ENCODE measurements around the gene SMAD7. TPM values are rescaled to one million over a fixed set of nuclear protein-coding genes. Genes with fewer than 3 reads are reported as not detected.

Gene SMAD7
- total and polyA plus RNA-seq, 10 of the 15 experiments (the other 5 are each of a cell fraction or from before 2014, with no cell fraction given), result 1.3 to 22.5 (median 8.0) TPM

DNA sequence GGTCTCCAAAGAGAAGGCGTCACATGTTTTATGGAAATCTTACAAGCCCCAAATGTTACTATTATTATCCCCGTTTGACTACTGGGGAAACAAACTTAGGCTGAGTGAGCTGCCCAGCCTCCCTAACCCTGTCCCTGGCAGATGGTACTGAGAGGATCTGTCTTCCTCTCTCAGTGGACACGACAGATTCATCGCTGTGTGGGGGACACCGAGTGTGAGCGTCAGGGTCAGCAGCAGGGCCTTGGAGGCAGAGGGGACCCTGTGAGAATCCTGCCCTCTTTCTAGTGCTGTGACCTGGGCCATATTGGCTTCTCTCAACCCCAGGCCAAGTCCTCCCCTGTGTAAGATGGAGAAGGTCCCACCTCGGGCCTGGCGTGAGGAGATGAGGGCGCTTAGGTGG, 27.1 kb upstream of the SMAD7 start:
- Histone ChIP-seq H2AFZ (ENCODE audit: control insufficient read depth, low read depth, low read length) (no peak overlapping the region), H3K9me3 (replicated peaks; ENCODE audit: control insufficient read depth, insufficient read depth, low read length) (no peaks in the 10 kb centered on the region), H3K9ac (ENCODE audit: control insufficient read depth, insufficient read depth, low read length) (no peak overlapping the region), H3K27me3 (replicated peaks in 1 of 2; ENCODE audit: control insufficient read depth in 2 of 2, insufficient read depth in 2 of 2, low read length in 1 of 2) (peaks cover 0 to 1% of the 10 kb centered on the region in 2 experiments; a peak in 2 of 4 replicates), H3K27ac (ENCODE audit: control insufficient read depth, insufficient read depth) (no peak overlapping the region), H3K4me2 (ENCODE audit: control insufficient read depth, insufficient read depth) (no peak overlapping the region), H3K4me1 (ENCODE audit: control insufficient read depth, insufficient read depth, low read length) (0 out of 2 replicates have a peak, but pooled peaks cover 4% of the 10 kb centered on the region), H4K20me1 (ENCODE audit: control insufficient read depth, insufficient read depth) (no peaks in the 10 kb centered on the region; the same call in 1 of the 2 replicates), H3K36me3 (ENCODE audit: control insufficient read depth in 2 of 2, insufficient read depth in 2 of 2, low read length in 1 of 2) (no peaks in the 10 kb centered on the region), H3K4me3 (no peak overlapping the region), H3K79me2 (ENCODE audit: control insufficient read depth, insufficient read depth, low read length) (no peaks in the 10 kb centered on the region)
- RAD21 ChIA-PET (ENCODE audit: unreplicated experiment), result no interaction called here
- POLR2A ChIA-PET, result no interaction called here
- no peak for FAIRE-seq
- in situ Hi-C loops (cut with MboI), result no loop called here
- no peak for ATAC-seq
- intact Hi-C loops (cut with micrococcal nuclease; ENCODE audit: unreplicated experiment), result no loop called here
- SMC1A ChIA-PET (ENCODE audit: uncharacterized antibody, unreplicated experiment), result no interaction called here
- CTCF ChIA-PET, result no interaction called here
- DNase-seq (ENCODE audit: low read depth, low spot score), result no peak
- WGBS (ENCODE audit: insufficient coverage, insufficient replicate concordance, low lambda C conversion rate, missing lambda C conversion rate), result 66% methylated on average over 9 of the region's 9 CpGs
- TF ChIP-seq DPF2 (IDR thresholded peaks at IDR 0.05) (no peak), SRF (IDR thresholded peaks at IDR 0.05; ENCODE audit: low read depth in 2 of 2, low read length in 2 of 2) (no peak), JUNB (IDR thresholded peaks at IDR 0.05) (no peak), EP300 (IDR thresholded peaks at IDR 0.05; ENCODE audit: borderline replicate concordance in 1 of 2, control insufficient read depth in 1 of 2, low read depth in 2 of 2, low read length in 2 of 2) (no peak), MEF2A (IDR thresholded peaks at IDR 0.05; ENCODE audit: insufficient read depth, low read depth, low read length) (no peak)
- TF ChIP-seq, protein P1, sequence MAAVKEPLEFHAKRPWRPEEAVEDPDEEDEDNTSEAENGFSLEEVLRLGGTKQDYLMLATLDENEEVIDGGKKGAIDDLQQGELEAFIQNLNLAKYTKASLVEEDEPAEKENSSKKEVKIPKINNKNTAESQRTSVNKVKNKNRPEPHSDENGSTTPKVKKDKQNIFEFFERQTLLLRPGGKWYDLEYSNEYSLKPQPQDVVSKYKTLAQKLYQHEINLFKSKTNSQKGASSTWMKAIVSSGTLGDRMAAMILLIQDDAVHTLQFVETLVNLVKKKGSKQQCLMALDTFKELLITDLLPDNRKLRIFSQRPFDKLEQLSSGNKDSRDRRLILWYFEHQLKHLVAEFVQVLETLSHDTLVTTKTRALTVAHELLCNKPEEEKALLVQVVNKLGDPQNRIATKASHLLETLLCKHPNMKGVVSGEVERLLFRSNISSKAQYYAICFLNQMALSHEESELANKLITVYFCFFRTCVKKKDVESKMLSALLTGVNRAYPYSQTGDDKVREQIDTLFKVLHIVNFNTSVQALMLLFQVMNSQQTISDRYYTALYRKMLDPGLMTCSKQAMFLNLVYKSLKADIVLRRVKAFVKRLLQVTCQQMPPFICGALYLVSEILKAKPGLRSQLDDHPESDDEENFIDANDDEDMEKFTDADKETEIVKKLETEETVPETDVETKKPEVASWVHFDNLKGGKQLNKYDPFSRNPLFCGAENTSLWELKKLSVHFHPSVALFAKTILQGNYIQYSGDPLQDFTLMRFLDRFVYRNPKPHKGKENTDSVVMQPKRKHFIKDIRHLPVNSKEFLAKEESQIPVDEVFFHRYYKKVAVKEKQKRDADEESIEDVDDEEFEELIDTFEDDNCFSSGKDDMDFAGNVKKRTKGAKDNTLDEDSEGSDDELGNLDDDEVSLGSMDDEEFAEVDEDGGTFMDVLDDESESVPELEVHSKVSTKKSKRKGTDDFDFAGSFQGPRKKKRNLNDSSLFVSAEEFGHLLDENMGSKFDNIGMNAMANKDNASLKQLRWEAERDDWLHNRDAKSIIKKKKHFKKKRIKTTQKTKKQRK (IDR thresholded peaks at IDR 0.05; ENCODE audit: low read depth, low read length), result no peak
- BruUV-seq (replicated peaks), result no TSS peak
